ENCODE data around the gene OLFML2B.

OLFML2B gene

GRCh38 chr1:161943737-161944136 is 79.9 kb downstream of the OLFML2B start:
- no peak for DNase-seq

- no peak for DNase-seq
Measured at GRCh38 chr1:161941726-161942436, 81.8 kb downstream of the OLFML2B start.

DNA sequence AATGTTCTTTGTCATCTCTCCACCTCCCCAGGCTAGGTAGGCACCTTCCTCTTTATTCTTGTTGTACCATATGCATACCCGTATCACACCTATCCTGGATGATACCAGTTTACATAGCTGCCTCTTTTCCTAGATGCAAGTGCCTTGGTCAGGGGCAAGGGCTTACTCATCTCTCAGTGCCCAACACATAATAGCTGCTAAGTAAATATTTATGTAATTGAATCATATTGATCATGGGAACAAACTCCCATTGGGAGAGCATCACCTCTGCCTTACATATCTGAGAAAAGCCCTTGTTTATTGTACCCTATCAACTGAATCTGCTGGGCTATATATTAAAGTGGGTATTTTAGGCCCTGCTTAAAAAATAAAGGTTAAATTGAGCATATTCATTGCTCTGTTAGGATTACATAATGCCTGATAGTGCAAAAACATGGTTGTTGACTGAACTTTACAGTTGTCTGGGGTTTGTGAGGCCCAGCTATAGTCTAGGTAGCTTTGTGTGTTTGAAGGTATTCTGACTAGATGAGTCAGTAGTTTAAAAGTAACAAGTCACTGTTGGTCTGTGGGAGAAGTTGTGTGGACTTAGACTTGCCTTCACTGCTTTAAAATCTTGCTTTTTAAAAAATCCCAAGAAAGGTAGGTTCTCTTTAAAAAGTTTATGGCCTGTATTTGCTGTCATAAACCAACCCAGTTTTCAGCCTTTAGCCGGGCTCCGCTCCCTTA is 82.6 kb downstream of the OLFML2B start:
- DNase-seq: no peak

DNA sequence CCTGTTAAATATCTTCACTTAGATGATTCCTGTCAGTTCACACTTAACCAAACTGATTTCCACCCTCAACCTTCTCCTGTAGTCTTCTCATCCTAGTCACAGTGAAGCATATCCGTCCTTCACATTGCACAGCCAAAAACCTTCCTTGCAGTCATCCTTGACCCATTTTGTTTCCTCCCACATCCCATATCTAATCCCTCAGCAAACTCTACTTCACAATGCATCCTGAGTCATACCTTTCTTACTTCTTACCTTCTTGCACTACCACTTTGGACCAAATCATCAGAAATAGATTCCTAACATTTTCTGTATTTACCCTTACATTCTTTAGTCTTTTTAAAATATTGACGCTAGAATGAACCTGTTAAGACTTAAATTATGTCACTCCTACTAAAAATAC is 86.9 kb downstream of the OLFML2B start:
- no peak for DNase-seq

GRCh38 chr1:161935264-161935663 is 88.4 kb downstream of the OLFML2B start:
- DNase-seq: no peak

DNA sequence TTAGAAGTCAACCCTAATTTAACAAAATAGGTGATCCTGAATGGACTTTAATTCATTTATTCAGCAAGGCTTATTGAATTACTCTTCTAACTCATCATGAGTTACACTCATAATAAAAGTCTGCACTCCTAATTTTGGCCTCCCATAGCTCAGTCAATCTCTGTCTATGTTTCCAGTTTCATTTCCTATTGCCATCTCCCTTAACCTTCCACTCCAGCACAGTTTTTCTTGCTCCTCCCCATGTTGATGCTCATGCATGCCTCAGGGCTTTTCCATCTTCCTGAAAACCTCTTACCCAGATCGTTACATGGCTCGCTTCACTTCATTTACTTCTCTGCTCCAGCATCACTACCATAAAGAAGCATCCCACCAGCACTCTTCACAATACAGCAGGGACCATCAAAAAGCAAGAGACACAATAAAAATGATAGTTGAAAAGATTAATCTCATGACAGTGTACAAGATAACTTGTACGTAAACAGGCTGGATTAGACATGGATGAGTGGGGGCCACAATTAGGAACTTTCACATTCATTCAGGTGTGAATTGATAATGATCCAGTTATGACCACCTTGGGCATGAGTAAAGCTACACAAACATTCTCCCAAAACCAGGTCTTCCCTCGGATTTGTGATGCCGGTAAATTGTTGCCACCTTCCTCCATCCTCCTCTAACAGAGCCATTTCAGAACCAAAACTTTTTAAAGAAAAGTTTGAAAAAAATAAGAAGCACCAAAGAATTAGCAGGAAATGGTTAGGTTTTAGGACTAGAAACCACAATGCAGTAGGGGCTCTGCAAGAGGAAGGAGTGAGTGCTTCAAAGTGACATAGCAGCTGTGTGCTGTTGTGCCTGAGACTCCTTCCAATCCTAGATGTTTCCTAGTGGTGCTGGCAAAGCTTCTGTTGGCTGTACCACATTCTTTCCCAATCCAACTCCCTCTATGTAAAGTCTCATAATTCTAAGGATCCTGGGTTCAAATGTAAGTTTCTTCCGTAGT is 89.8 kb downstream of the OLFML2B start:
- DNase-seq: peak; percentile 33

Data from fibroblast of upper back skin (primary cell).